Uterus (tissue), 4 donors: ENCODE measurements around the gene RSPH10B2. TPM values are rescaled to one million over a fixed set of nuclear protein-coding genes. Genes with fewer than 3 reads are reported as not detected.
A peak's percentile ranks its signal among the peaks of the same experiment; 100 is the strongest.
"Not testable (repeated sequence)": the region's sequence is repeated elsewhere in the genome, so short reads cannot be mapped to it uniquely, and the experiment has no call there.

Source experiments
- DNase-seq, 2 donors: peaks; one replicate each; pipeline ENCODE4 v3.0.0-alpha.2; 2019 to 2020
- H3K27ac ChIP-seq, 2 donors: fragments of 200-600 bp; sonication (generic); 1 replicate in 1 of 2; 2 replicates in 1 of 2; pipeline ENCODE4 v1.5.1; 2016 to 2018
- H3K27me3 ChIP-seq, 2 donors: fragments of 200-600 bp; sonication (generic); one replicate each; pipeline ENCODE4 v1.5.1; 2018 to 2019; ENCODE audit warnings: control low read depth in 1 of 2
- H3K36me3 ChIP-seq, 2 donors: fragments of 200-600 bp; sonication (generic); one replicate each; pipeline ENCODE4 v1.5.1; 2019; ENCODE audit warnings: control low read depth in 1 of 2
- H3K4me1 ChIP-seq, 2 donors: fragments of 200-600 bp; sonication (generic); one replicate each; pipeline ENCODE4 v1.5.1; 2018 to 2019; ENCODE audit warnings: control low read depth in 1 of 2
- H3K4me3 ChIP-seq, 2 donors: fragments of 200-600 bp; sonication (generic); 1 replicate in 1 of 2; 2 replicates in 1 of 2; pipeline ENCODE4 v1.5.1; 2018 to 2019; ENCODE audit warnings: mild to moderate bottlenecking in 1 of 2
- H3K9me3 ChIP-seq, 2 donors: fragments of 200-600 bp; sonication (generic); one replicate each; pipeline ENCODE4 v1.5.1; 2019; ENCODE audit warnings: control low read depth in 1 of 2
- CTCF ChIP-seq, 4 experiments: fragments of 200-600 bp in 2 of 4; fragments of 450-650 bp in 2 of 4; sonication (generic) in 2 of 4; IDR thresholded peaks; one replicate each; pipeline ENCODE4 v1.5.1; 2016 to 2019; ENCODE audit warnings: antibody characterized with exemption in 4 of 4, mild to moderate bottlenecking in 2 of 4, moderate library complexity in 1 of 4
- POLR2A ChIP-seq, 2 donors: fragments of 450-650 bp; IDR thresholded peaks; one replicate each; pipeline ENCODE4 v1.6.1; 2016; ENCODE audit warnings: antibody characterized with exemption in 2 of 2, mild to moderate bottlenecking in 1 of 2, moderate library complexity in 1 of 2
- intact Hi-C: fragments of 100-400 bp; cut with DNase I; formaldehyde crosslinking; loops from one replicate; pipeline ENCODE4 v1.15.1; 2023; ENCODE audit warnings: low total_unique reads
- total RNA-seq, 4 donors: library from RNA; depleted of rRNA in 3 of 4; stranded (reverse); fragments of >200 nt in 3 of 4; gene quantifications; one replicate each; pipeline versions ENCODE4 v1.1.0 to v1.2.4, GENCODE V29; 2014 to 2023
- donor health status: DM: yes; HTN: yes; CAD: no.

Gene RSPH10B2
- total RNA-seq, 4 donors from 2014 or later, result 1.0 TPM; not detected in 3

DNA sequence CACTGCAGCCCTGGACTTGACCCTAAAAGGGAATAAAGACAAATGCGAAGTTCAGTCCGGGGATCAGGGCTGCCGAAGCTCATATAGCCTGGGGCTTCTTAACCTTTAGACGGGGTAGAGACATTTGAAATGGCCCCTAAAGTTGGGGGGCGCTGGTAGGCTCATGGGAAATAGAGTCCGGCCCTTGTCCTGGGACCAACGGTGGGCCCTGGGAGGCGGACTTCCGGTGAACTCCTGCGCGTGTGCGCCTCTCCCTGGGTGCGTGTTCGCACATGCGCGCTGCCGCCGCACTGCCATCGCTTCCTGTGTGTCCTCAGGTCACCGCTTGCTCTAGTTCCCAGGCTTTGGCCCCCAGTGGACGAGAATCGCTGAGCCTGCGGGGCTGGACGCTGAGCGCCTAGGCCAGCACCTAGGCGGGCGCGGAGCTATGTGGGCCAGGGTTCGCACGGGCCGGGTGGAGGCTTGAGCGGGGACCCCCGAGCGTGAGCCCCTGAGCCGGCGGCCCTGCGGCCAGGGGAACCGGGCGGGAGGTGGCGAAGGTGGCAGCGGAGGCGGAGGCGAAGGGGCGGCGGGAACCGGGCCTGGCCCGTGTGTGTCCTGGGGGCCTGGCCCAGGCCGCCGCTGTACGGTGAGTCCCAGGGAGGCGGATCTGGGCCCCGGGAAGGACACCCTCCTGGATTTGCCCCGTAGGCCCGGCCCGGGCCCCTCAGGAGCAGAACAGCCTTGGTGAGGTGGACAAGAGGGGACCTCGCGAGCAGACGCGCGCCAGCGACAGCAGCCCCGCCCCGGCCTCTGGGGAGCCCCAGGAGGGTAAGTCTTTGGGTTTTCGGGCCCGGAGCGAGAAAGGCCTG lies 24.2 kb upstream of the RSPH10B2 start:
- no peaks in the 10 kb centered on the region for H3K27me3 ChIP-seq
- H3K27ac ChIP-seq, result peak overlapping the region; percentile 66 to 76
- no peaks in the 10 kb centered on the region for H3K9me3 ChIP-seq
- intact Hi-C loops, result no loop called here
- peak; percentile 90 to 91 for DNase-seq
- no peaks in the 10 kb centered on the region for H3K4me1 ChIP-seq
- peak overlapping the region; percentile 47 to 79 for H3K4me3 ChIP-seq
- H3K36me3 ChIP-seq, result no peaks in the 10 kb centered on the region
- TF ChIP-seq POLR2A (IDR thresholded peaks at IDR 0.05) (peak; percentile 21 to 36), CTCF (IDR thresholded peaks at IDR 0.05) (peak in 3 of 4 experiments; percentile 15 to 29 (median 17))

GRCh38 chr7:6730343-6730633 lies 23.6 kb upstream of the RSPH10B2 start:
- DNase-seq, result no peak
- intact Hi-C loops, result no loop called here
- Histone ChIP-seq H3K4me1 (no peaks in the 10 kb centered on the region), H3K9me3 (no peaks in the 10 kb centered on the region), H3K36me3 (no peaks in the 10 kb centered on the region), H3K4me3 (peak overlapping the region; percentile 47 to 79), H3K27me3 (no peaks in the 10 kb centered on the region), H3K27ac (peak overlapping the region; percentile 66 to 76)
- TF ChIP-seq CTCF (IDR thresholded peaks at IDR 0.05), result no peak
- TF ChIP-seq POLR2A (IDR thresholded peaks at IDR 0.05), result no peak

DNA sequence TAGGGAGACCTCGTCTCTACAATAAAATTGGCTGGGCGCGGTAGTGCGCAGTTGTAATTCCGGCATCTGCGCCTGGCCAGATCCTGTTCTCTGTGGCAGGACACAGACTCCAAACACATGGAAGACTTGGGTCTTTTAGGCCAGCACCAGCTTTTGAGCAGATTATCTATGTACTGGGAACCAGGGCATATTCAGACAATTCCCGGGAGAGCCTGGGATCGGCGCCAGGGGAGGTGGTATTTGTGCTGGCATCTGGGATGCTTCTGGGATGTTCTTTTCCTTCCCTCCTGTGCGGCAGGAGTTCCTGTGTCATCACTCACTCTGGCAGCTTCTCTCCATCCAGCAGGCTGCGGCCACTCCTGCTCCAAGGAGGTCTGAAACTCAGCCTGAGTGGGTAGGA lies 15.5 kb upstream of the RSPH10B2 start:
- H3K27me3 ChIP-seq, intact Hi-C loops, DNase-seq, H3K9me3 ChIP-seq, H3K4me3 ChIP-seq, H3K36me3 ChIP-seq, H3K4me1 ChIP-seq, H3K27ac ChIP-seq: not testable (repeated sequence)

GRCh38 chr7:6744410-6745100 lies 9.3 kb upstream of the RSPH10B2 start:
- H3K4me3 ChIP-seq, intact Hi-C loops, H3K27ac ChIP-seq, DNase-seq, H3K4me1 ChIP-seq, H3K27me3 ChIP-seq, H3K36me3 ChIP-seq, H3K9me3 ChIP-seq: not testable (repeated sequence)

DNA sequence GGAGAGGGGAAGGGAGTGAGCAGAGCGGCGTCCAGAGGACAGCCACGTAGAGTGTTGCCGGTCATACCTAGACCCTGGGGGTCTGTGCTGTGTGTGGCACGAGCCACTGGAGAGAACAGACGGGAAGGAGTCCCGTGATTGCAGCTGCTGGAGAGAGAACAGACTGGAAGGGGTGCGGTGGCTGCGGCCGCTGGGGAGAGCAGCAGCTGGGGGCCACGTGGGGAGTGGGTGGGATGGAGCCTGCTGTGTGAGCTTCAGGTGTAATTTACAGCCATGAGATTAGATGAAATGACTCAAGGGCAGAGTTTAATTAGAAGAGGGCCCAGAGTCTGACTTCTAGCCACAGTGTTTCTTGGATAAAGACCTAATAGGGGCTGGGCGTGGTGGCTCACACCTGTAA lies 4.6 kb upstream of the RSPH10B2 start:
- H3K36me3 ChIP-seq, DNase-seq, H3K9me3 ChIP-seq, intact Hi-C loops, H3K4me3 ChIP-seq, H3K4me1 ChIP-seq, H3K27me3 ChIP-seq, H3K27ac ChIP-seq: not testable (repeated sequence)

DNA sequence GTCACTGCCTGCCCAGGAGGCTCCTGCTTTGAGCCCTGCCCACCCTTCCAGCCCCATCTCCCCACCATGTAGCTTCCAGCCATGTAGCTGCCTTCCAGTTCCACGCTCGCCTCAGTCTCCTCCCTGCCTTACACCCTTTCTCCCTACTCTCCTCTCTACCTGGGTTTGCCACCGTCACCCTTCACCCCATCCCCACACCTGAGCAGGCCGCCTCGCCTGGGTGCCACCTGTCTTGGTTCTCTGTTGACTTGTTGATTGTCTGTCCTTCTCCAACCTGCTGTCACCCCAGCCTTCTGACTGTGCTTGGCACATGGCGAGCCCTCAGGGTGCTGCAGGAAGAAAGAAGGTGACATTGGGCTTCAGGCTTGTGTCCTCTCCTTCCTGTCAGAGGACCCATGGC lies 3.7 kb upstream of the RSPH10B2 start:
- H3K36me3 ChIP-seq, H3K4me3 ChIP-seq, H3K27ac ChIP-seq, H3K9me3 ChIP-seq, H3K27me3 ChIP-seq, H3K4me1 ChIP-seq, DNase-seq, intact Hi-C loops: not testable (repeated sequence)

DNA sequence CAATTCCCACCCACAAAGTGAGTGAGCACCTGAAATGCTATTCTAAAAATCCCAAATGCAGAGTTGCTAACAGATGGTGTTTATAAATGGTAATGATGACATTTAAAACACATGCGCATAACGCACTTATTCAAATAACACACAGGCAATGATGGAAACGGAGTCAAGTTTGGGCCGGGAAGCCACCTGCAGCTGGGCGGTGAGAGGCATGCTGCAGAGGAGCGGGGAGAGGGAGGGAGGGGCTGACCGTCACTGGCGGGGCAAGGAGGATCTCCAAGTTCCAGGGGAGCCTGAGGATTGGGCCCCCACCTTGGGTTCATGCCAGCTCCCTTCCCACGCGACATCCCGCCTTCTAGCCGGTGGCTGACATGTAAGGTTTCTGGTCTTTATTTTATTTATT lies 7.3 kb downstream of the RSPH10B2 start:
- H3K36me3 ChIP-seq, DNase-seq, H3K4me1 ChIP-seq, H3K9me3 ChIP-seq, H3K27me3 ChIP-seq, intact Hi-C loops, H3K27ac ChIP-seq, H3K4me3 ChIP-seq: not testable (repeated sequence)

DNA sequence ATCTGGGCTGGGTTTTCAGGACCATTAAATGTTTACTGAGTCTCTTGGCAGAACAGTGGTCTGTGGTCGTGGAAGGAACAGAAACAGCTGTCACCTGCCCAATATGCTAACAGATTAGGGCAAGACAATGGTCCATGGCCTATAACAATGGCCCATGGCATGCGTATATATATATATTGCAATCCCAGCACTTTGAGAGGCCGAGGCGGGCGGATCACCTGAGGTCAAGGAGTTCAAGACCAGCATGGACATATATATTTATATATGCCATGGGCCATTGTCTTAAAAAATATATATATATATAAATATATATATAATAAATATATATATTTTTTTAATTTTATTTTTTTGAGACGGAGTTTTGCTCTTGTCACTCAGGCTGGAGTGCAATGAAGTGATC lies 27.7 kb downstream of the RSPH10B2 start:
- DNase-seq, H3K4me1 ChIP-seq, H3K27me3 ChIP-seq, H3K27ac ChIP-seq, H3K9me3 ChIP-seq, H3K36me3 ChIP-seq, H3K4me3 ChIP-seq, intact Hi-C loops: not testable (repeated sequence)

DNA sequence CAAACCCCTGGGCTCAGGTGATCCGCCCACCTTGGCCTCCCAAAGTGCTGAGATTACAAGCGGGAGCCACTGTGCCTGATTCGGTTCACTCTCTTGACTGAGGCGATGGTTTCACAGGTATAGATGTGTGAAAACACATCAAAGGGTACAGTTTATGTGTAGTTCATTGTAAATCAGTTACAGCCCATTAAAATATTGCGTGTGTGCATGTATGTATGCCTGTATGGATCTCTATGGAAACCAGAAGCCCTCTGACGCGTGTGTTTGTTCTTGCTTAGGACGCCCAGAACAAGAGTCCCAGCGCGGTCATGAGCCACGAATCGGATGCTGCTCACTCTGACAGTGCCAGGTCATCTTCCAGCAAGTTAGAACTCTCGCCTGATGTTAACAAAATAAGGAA lies 35.5 kb downstream of the RSPH10B2 start:
- H3K36me3 ChIP-seq, H3K27ac ChIP-seq, intact Hi-C loops, H3K4me1 ChIP-seq, H3K27me3 ChIP-seq, H3K9me3 ChIP-seq, H3K4me3 ChIP-seq, DNase-seq: not testable (repeated sequence)

DNA sequence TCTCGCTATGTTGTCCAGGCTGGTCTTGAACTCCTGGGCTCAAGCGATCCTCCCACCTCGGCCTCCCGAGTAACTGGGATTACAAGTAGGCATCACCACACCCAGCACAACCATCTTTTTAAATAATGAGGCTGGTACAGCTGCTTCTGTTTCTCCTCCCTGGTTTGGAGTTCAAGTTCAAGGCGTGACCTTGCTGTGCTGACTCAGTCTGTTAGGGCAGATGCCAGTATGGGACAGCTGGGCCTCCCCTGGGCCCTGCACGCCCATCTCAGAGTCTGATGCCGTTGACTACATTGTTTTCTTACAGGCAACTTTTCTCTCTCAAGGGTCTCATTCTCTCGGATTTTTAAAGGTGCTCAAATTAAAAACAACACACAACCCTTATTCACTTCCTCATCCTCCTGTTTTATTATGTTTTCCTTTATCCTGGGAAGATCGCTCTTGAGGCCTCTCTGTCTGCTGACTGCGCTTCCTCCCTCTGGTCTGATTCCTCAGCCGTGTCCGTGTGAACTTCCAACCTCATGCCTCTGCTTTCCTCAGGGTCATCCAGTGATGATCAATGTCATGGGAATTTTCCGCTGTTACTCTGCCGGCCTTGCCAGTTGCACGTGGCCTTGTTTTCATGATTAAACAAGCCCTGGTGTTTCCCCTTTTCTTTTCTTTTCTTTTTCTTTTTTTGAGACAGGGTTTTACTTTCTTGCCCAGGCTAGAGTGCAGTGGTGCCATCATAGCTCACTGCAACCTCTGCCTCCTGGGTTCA lies 38.4 kb downstream of the RSPH10B2 start:
- H3K27me3 ChIP-seq, H3K9me3 ChIP-seq, H3K4me1 ChIP-seq, H3K27ac ChIP-seq, H3K4me3 ChIP-seq, H3K36me3 ChIP-seq, DNase-seq, intact Hi-C loops: not testable (repeated sequence)

GRCh38 chr7:6794276-6794675 lies 40.4 kb downstream of the RSPH10B2 start:
- H3K27ac ChIP-seq, H3K9me3 ChIP-seq, H3K36me3 ChIP-seq, intact Hi-C loops, H3K4me1 ChIP-seq, DNase-seq, H3K4me3 ChIP-seq, H3K27me3 ChIP-seq: not testable (repeated sequence)
